B cell (primary cell): ENCODE results near the gene NXPE3. TPM values are rescaled to one million over a fixed set of nuclear protein-coding genes. Genes with fewer than 3 reads are reported as not detected.
"Not testable (repeated sequence)": the region's sequence is repeated elsewhere in the genome, so short reads cannot be mapped to it uniquely, and the experiment has no call there.

Source experiments
- ATAC-seq: fragments of 200-7000 bp; cut with Tn5 transposase; one replicate; pipeline ENCODE4 v1.10.0; 2021; ENCODE audit warnings: low read depth, mild to moderate bottlenecking, moderate number of reproducible peaks, moderate library complexity
- CTCF ChIA-PET: fragments of 350-600 bp; sonication (Branson Sonifier 250); formaldehyde crosslinking; loops from one replicate; lab custom pipeline; 2021; ENCODE audit warnings: antibody characterized with exemption, inconsistent platforms; lab: Charles Lee
- POLR2A ChIA-PET: fragments of 350-600 bp; sonication (Branson Sonifier 250); formaldehyde crosslinking; loops from one replicate; lab custom pipeline; 2021; ENCODE audit warnings: antibody characterized with exemption; lab: Charles Lee
- DNase-seq: peaks from one replicate; pipeline ENCODE4 v3.0.0; 2013
- H2AFZ ChIP-seq: 2 replicates; pipeline ENCODE4 v1.6.1; 2012; ENCODE audit warnings: mild to moderate bottlenecking, low read depth, low read length; ENCODE audit not compliant: insufficient read depth, poor library complexity, severe bottlenecking
- H3K27ac ChIP-seq, 2 donors: 1 replicate in 1 of 2; 2 replicates in 1 of 2; pipeline ENCODE4 v1.5.1; 2012 to 2013; ENCODE audit warnings: low read length in 2 of 2, mild to moderate bottlenecking in 2 of 2, moderate library complexity in 1 of 2
- H3K27me3 ChIP-seq, 4 experiments: fragments of 200-600 bp in 1 of 4; sonication (generic) in 1 of 4; replicated peaks in 1 of 4; 1 replicate in 2 of 4; 2 replicates in 2 of 4; pipeline versions ENCODE4 v1.6.1 to v1.7.0; 2013 to 2016; ENCODE audit warnings: low read length in 3 of 4, mild to moderate bottlenecking in 2 of 4, mixed read lengths in 1 of 4, moderate library complexity in 1 of 4; ENCODE audit not compliant: insufficient read depth in 4 of 4, control insufficient read depth in 3 of 4; ENCODE audit errors: control extremely low read depth in 1 of 4
- H3K36me3 ChIP-seq, 2 experiments: replicated peaks in 1 of 2; 1 replicate in 1 of 2; 2 replicates in 1 of 2; pipeline versions ENCODE4 v1.6.1 to v1.7.1; 2013; ENCODE audit warnings: low read length in 1 of 2; ENCODE audit not compliant: insufficient read depth in 2 of 2, control insufficient read depth in 1 of 2; ENCODE audit errors: control extremely low read depth in 1 of 2, extremely low read depth in 1 of 2
- H3K4me1 ChIP-seq, 2 donors: fragments of 200-600 bp in 1 of 2; sonication (generic) in 1 of 2; 1 replicate in 1 of 2; 2 replicates in 1 of 2; pipeline versions ENCODE4 v1.5.1 to v1.6.1; 2013 to 2017; ENCODE audit warnings: low read length in 2 of 2; ENCODE audit not compliant: control insufficient read depth in 2 of 2, insufficient read depth in 2 of 2
- H3K4me2 ChIP-seq: replicated peaks from 2 replicates; pipeline ENCODE3; 2012; ENCODE audit warnings: mild to moderate bottlenecking, low read depth, low read length; ENCODE audit not compliant: poor library complexity, severe bottlenecking
- H3K4me3 ChIP-seq, 5 experiments: fragments of 200-600 bp in 1 of 5; sonication (generic) in 1 of 5; 1 replicate in 3 of 5; 2 replicates in 2 of 5; pipeline versions ENCODE4 v1.5.1 to v1.7.0; 2011 to 2016; ENCODE audit warnings: low read length in 4 of 5, mild to moderate bottlenecking in 4 of 5, low read depth in 2 of 5, control low read depth in 1 of 5, moderate library complexity in 1 of 5; ENCODE audit not compliant: insufficient read depth in 1 of 5; ENCODE audit errors: control extremely low read depth in 1 of 5, extremely low read depth in 1 of 5
- H3K79me2 ChIP-seq: fragments of 200-600 bp; sonication (generic); one replicate; pipeline ENCODE4 v1.6.0; 2016; ENCODE audit warnings: low read length; ENCODE audit not compliant: control insufficient read depth, insufficient read depth
- H3K9ac ChIP-seq: fragments of 200-600 bp; sonication (generic); 2 replicates; pipeline ENCODE4 v1.6.1; 2017; ENCODE audit warnings: mild to moderate bottlenecking, low read length, moderate library complexity
- H3K9me3 ChIP-seq, 3 donors: one replicate each; pipeline versions ENCODE4 v1.6.1 to v1.7.1; 2013; ENCODE audit warnings: low read length in 2 of 3; ENCODE audit not compliant: control insufficient read depth in 2 of 3, insufficient read depth in 1 of 3; ENCODE audit errors: control extremely low read depth in 1 of 3
- H4K20me1 ChIP-seq: 2 replicates; pipeline ENCODE4 v1.6.0; 2012; ENCODE audit warnings: mild to moderate bottlenecking, low read length; ENCODE audit not compliant: insufficient read depth, control insufficient read depth, poor library complexity, severe bottlenecking
- H3K27ac Mint-ChIP-seq: one replicate; pipeline ENCODE4 v1.8.0; 2021; ENCODE audit warnings: mixed read lengths
- H3K27me3 Mint-ChIP-seq: one replicate; pipeline ENCODE4 v1.8.0; 2021; ENCODE audit warnings: mixed read lengths
- H3K4me1 Mint-ChIP-seq: one replicate; pipeline ENCODE4 v1.8.0; 2021; ENCODE audit warnings: mixed read lengths
- H3K4me3 Mint-ChIP-seq: one replicate; pipeline ENCODE4 v1.8.0; 2021; ENCODE audit warnings: mixed read lengths
- H3K9me3 Mint-ChIP-seq: one replicate; pipeline ENCODE4 v1.8.0; 2022; ENCODE audit warnings: mixed read lengths; ENCODE audit not compliant: insufficient read depth
- EZH2 ChIP-seq: IDR thresholded peaks from 2 replicates; pipeline ENCODE4 v1.6.1; 2012; ENCODE audit warnings: borderline replicate concordance, low read depth, mild to moderate bottlenecking, moderate library complexity, low read length; ENCODE audit not compliant: insufficient read depth, poor library complexity, severe bottlenecking
- WGBS: methylation state at CpG from one replicate; pipeline ENCODE4 v1.1.5; 2013; ENCODE audit warnings: missing lambda C conversion rate; ENCODE audit not compliant: insufficient coverage; 5-methylcytosine and 5-hydroxymethylcytosine counted together
- intact Hi-C: fragments of 100-400 bp; cut with micrococcal nuclease; formaldehyde crosslinking; loops from one replicate; pipeline ENCODE4 v1.10.0; 2022
- polyA plus RNA-seq: library from polyadenylated mRNA; depleted of rRNA; stranded (reverse); fragments of >200 nt; gene quantifications from 2 replicates; pipeline ENCODE4 v1.2.3, GENCODE V29; 2012
- total RNA-seq, 2 donors: library from RNA; stranded (reverse); fragments of 120-200 nt in 1 of 2; gene quantifications; 1 replicate in 1 of 2; 2 replicates in 1 of 2; pipeline versions ENCODE4 v1.2.3 to v1.2.4, GENCODE V29; 2013 to 2022
- TF ChIP-seq, protein P1 (sequence below): fragments of 200-600 bp; IDR thresholded peaks from one replicate; pipeline ENCODE4 v1.8.0; 2022; ENCODE audit warnings: antibody characterized with exemption, mild to moderate bottlenecking

Gene NXPE3
- total and polyA plus RNA-seq, 2 donors (not counting 1 experiment from before 2014, with no cell fraction given), result 15.4 to 19.7 TPM

DNA sequence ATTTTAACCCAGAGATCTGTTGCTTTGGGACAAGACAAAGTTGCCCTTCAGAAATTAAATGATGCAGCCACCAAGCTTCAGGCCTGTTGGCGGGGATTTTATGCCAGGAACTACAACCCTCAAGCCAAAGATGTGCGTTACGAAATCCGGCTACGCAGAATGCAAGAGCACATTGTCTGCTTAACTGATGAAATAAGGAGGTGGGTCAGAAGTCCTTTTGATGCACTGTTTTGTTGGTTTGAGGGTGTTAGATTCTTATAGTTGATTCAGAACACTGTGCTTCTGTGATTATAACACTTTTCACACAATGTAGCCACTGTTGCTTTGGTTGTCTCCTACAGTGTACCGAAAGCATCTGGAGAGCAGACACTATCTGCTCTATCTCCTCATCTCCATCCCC, 20.8 kb upstream of the NXPE3 start:
- H3K27me3 Mint-ChIP-seq, result no peaks in the 10 kb centered on the region
- Histone ChIP-seq H3K27me3 (no peaks in the 10 kb centered on the region), H3K79me2 (no peaks in the 10 kb centered on the region), H3K9me3 (no peaks in the 10 kb centered on the region), H3K36me3 (peaks cover 0 to 48% of the 10 kb centered on the region in 2 experiments), H3K4me3 (no peak overlapping the region), H2AFZ (no peak overlapping the region), H3K4me1 (no peaks in the 10 kb centered on the region), H4K20me1 (no peaks in the 10 kb centered on the region), H3K9ac (no peak overlapping the region), H3K27ac (no peak overlapping the region), H3K4me2 (no peak overlapping the region)
- peaks cover 8% of the 10 kb centered on the region for H3K4me1 Mint-ChIP-seq
- CTCF ChIA-PET, result interaction anchor here (0.7 kb wide), 1 partner anchor 1737 kb away, joined by 3 read pairs; no protein-coding TSS in a partner anchor
- intact Hi-C loops, result no loop called here
- DNase-seq (no peak), ATAC-seq (no peak)
- no peaks in the 10 kb centered on the region for H3K9me3 Mint-ChIP-seq
- no peak overlapping the region for H3K4me3 Mint-ChIP-seq
- TF ChIP-seq, protein P1, sequence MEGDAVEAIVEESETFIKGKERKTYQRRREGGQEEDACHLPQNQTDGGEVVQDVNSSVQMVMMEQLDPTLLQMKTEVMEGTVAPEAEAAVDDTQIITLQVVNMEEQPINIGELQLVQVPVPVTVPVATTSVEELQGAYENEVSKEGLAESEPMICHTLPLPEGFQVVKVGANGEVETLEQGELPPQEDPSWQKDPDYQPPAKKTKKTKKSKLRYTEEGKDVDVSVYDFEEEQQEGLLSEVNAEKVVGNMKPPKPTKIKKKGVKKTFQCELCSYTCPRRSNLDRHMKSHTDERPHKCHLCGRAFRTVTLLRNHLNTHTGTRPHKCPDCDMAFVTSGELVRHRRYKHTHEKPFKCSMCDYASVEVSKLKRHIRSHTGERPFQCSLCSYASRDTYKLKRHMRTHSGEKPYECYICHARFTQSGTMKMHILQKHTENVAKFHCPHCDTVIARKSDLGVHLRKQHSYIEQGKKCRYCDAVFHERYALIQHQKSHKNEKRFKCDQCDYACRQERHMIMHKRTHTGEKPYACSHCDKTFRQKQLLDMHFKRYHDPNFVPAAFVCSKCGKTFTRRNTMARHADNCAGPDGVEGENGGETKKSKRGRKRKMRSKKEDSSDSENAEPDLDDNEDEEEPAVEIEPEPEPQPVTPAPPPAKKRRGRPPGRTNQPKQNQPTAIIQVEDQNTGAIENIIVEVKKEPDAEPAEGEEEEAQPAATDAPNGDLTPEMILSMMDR, result no peak
- no peak for TF ChIP-seq EZH2
- no peak overlapping the region for H3K27ac Mint-ChIP-seq
- 94% methylated on average over 5 of the region's 6 CpGs for WGBS
- POLR2A ChIA-PET, result no interaction called here

DNA sequence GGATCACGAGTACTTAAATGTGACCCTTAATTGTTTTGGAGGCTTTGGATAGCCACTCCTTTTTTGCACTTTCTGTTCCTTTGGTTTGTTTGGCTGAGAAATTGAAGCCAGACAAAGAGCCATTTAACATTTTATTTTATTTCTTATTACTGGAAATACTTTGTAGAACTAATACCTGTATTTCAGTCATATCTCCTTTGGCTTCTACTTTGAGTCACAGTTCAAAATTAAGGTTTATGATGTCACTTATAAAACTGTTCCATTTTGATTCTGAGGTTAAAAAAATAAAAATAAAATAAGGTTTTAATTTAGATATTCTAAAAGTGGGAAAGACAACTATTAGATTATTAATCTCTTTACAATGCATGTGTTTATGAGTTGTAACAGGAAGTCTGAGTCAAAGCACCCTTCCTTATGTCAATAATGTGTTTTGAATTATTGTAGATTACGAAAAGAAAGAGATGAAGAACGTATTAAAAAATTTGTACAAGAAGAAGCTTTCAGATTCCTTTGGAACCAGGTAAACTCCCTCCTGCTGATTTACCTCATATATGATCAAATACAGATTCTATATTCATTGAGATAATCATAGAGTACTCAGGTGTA, 16.9 kb upstream of the NXPE3 start:
- Histone ChIP-seq H3K27ac (no peak overlapping the region), H3K9ac (no peak overlapping the region), H3K79me2 (no peaks in the 10 kb centered on the region), H4K20me1 (no peaks in the 10 kb centered on the region), H3K27me3 (no peaks in the 10 kb centered on the region), H3K4me1 (no peaks in the 10 kb centered on the region), H3K9me3 (no peaks in the 10 kb centered on the region), H2AFZ (no peak overlapping the region), H3K4me2 (no peak overlapping the region), H3K4me3 (no peak overlapping the region), H3K36me3 (peaks cover 0 to 37% of the 10 kb centered on the region in 2 experiments)
- Mint-ChIP-seq H3K4me3 (no peak overlapping the region), H3K27me3 (no peaks in the 10 kb centered on the region), H3K9me3 (no peaks in the 10 kb centered on the region), H3K4me1 (peaks cover 8% of the 10 kb centered on the region), H3K27ac (no peak overlapping the region)
- no peak for DNase-seq
- ATAC-seq, result no peak
- intact Hi-C loops, result no loop called here
- WGBS, result 100% methylated on average over 1 of the region's 3 CpGs
- ChIA-PET CTCF (interaction anchor here (1.1 kb wide), 1 partner anchor 13 kb away, joined by 3 read pairs; no protein-coding TSS in a partner anchor), POLR2A (no interaction called here)
- TF ChIP-seq, protein P1, result no peak
- TF ChIP-seq EZH2, result no peak

DNA sequence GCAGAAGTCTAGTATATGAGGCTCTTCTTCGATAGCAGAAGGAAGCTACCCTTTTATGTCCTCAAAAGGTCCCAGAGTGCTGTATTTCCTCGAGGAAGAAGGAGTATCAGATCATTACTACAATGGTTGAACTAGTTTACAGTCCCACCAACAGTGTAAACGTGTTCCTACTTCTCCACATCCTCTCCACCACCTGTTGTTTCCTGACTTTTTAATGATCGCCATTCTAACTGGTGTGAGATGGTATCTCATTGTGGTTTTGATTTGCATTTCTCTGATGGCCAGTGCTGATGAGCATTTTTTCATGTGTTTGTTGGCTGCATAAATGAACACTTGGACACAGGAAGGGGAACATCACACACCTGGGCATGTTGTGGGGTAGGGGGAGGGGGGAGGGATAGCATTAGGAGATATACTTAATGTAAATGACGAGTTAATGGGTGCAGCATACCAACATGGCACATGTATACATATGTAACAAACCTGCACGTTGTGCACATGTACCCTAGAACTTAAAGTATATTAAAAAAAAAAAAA, 1.2 kb upstream of the NXPE3 start:
- H3K9me3 ChIP-seq, H3K9me3 Mint-ChIP-seq, H4K20me1 ChIP-seq, H3K36me3 ChIP-seq, CTCF ChIA-PET, H3K9ac ChIP-seq, H3K4me2 ChIP-seq, POLR2A ChIA-PET, ATAC-seq, H3K27ac ChIP-seq, H3K27me3 ChIP-seq, H3K27me3 Mint-ChIP-seq, H3K4me3 ChIP-seq, DNase-seq: not testable (repeated sequence)
- peaks cover 21 to 29% of the 10 kb centered on the region in 2 donors for H3K4me1 ChIP-seq
- intact Hi-C loops, result loop anchor here (2.0 to 5.0 kb wide), 5 partner anchors 71 to 266 kb away; partner anchors contain the start of genes NFKBIZ, PCNP, RPL24 and SENP7
- Mint-ChIP-seq H3K4me1 (peaks cover 37% of the 10 kb centered on the region), H3K4me3 (peak overlapping the region; percentile 94), H3K27ac (peak overlapping the region; percentile 59)
- peaks cover 25% of the 10 kb centered on the region for H3K79me2 ChIP-seq
- 100% methylated on average over 1 of the region's 6 CpGs for WGBS
- H2AFZ ChIP-seq, result peak overlapping the region; percentile 36
